C4-2B (cell line): ENCODE measurements around the gene PMAIP1.

Experiments used
- CTCF ChIP-seq: fragments of 450-650 bp; conservative IDR thresholded peaks from 2 replicates; pipeline ENCODE4 v1.5.1; 2017; ENCODE audit warnings: mild to moderate bottlenecking
- ZFX ChIP-seq: fragments of 450-650 bp; IDR thresholded peaks from 2 replicates; pipeline ENCODE4 v1.6.1; 2017

- TF ChIP-seq CTCF (no peak), ZFX (no peak)
Observed at GRCh38 chr18:59865241-59865986, 34.4 kb upstream of the PMAIP1 start.
